GM12878 (cell line): Measurements from ENCODE around the gene TMEM232. TPM values are rescaled to one million over a fixed set of nuclear protein-coding genes. Genes with fewer than 3 reads are reported as not detected.

ENCODE experiments used
- ATAC-seq: fragments of 200-7000 bp; cut with Tn5 transposase; 3 replicates; pipeline ENCODE4 v1.9.1; 2020; ENCODE audit warnings: mild to moderate bottlenecking, moderate library complexity
- BruUV-seq: library from RNA; stranded (reverse); fragments of 400-500 nt; replicated peaks from 2 replicates; lab custom pipeline; 2021; lab: Mats Ljungman, UMichigan
- CTCF ChIA-PET: fragments of 300-600 bp; sonication (Branson Sonifier 250); formaldehyde crosslinking; extraction: SDS; loops from one replicate; lab custom pipeline; 2021; ENCODE audit warnings: inconsistent platforms; lab: Yijun Ruan, JAX
- POLR2A ChIA-PET: fragments of 350-600 bp; formaldehyde crosslinking; extraction: SDS; loops from one replicate; lab custom pipeline; 2021; ENCODE audit warnings: inconsistent platforms; lab: Charles Lee
- RAD21 ChIA-PET: fragments of 300-600 bp; sonication (Branson Sonifier 250); formaldehyde crosslinking; loops from one replicate; lab custom pipeline; 2023; ENCODE audit warnings: antibody characterized with exemption; ENCODE audit not compliant: unreplicated experiment; lab: Charles Lee
- SMC1A ChIA-PET: fragments of 300-600 bp; sonication (Branson Sonifier 250); formaldehyde crosslinking; loops from one replicate; lab custom pipeline; 2023; ENCODE audit not compliant: unreplicated experiment, uncharacterized antibody; lab: Charles Lee
- DNase-seq: peaks from one replicate; pipeline ENCODE4 v3.0.0-alpha.2; 2011; ENCODE audit warnings: low read depth, low spot score
- FAIRE-seq: peaks from 3 replicates; lab custom pipeline; 2011; peaks lifted over from hg19 to GRCh38; lab: Jason Lieb, UNC
- H2AFZ ChIP-seq: 2 replicates; pipeline ENCODE4 v1.6.0; 2011; ENCODE audit warnings: low read depth, low read length, control low read depth; ENCODE audit not compliant: control insufficient read depth
- H3K27ac ChIP-seq: 2 replicates; pipeline ENCODE4 v1.5.1; 2011; ENCODE audit warnings: control low read depth; ENCODE audit not compliant: control insufficient read depth, insufficient read depth
- H3K27me3 ChIP-seq, 2 experiments: replicated peaks in 1 of 2; 2 replicates each; pipeline versions ENCODE4 v1.6.0 to v1.6.1; 2011; ENCODE audit warnings: low read length in 1 of 2; ENCODE audit not compliant: control insufficient read depth in 2 of 2, insufficient read depth in 2 of 2
- H3K36me3 ChIP-seq, 2 experiments: 2 replicates each; pipeline ENCODE4 v1.5.1; 2011; ENCODE audit warnings: low read length in 1 of 2; ENCODE audit not compliant: control insufficient read depth in 2 of 2, insufficient read depth in 2 of 2
- H3K4me1 ChIP-seq: 2 replicates; pipeline ENCODE4 v1.6.1; 2011; ENCODE audit warnings: mild to moderate bottlenecking, low read length, moderate library complexity, mixed read lengths; ENCODE audit not compliant: control insufficient read depth, insufficient read depth
- H3K4me2 ChIP-seq: 2 replicates; pipeline ENCODE4 v1.6.0; 2011; ENCODE audit warnings: control low read depth; ENCODE audit not compliant: control insufficient read depth, insufficient read depth
- H3K4me3 ChIP-seq: fragments of 200-600 bp; sonication (generic); 2 replicates; pipeline ENCODE4 v1.5.1; 2016
- H3K79me2 ChIP-seq: 2 replicates; pipeline ENCODE4 v1.6.0; 2011; ENCODE audit warnings: low read length; ENCODE audit not compliant: control insufficient read depth, insufficient read depth
- H3K9ac ChIP-seq: 2 replicates; pipeline ENCODE4 v1.8.0; 2011; ENCODE audit warnings: low read length, control low read depth, mixed read lengths; ENCODE audit not compliant: control insufficient read depth, insufficient read depth
- H3K9me3 ChIP-seq: replicated peaks from 3 replicates; pipeline ENCODE4 v1.5.1; 2011; ENCODE audit warnings: mild to moderate bottlenecking, low read length; ENCODE audit not compliant: control insufficient read depth, insufficient read depth
- H4K20me1 ChIP-seq: 2 replicates; pipeline ENCODE4 v1.6.0; 2011; ENCODE audit not compliant: control insufficient read depth, insufficient read depth
- ATF3 ChIP-seq: IDR thresholded peaks from 2 replicates; pipeline ENCODE4 v1.6.1; 2011; ENCODE audit warnings: low read depth, mild to moderate bottlenecking, low read length, moderate library complexity, borderline replicate concordance; ENCODE audit errors: extremely low read depth
- CEBPB ChIP-seq, 2 experiments: fragments of 150-350 bp in 1 of 2; IDR thresholded peaks; 2 replicates each; pipeline ENCODE4 v1.6.1; 2012 to 2014; ENCODE audit warnings: low read depth in 2 of 2, low read length in 2 of 2, borderline replicate concordance in 1 of 2, inconsistent platforms in 1 of 2
- GATAD2B ChIP-seq: fragments of 450-650 bp; conservative IDR thresholded peaks from 2 replicates; pipeline ENCODE4 v1.6.1; 2017; ENCODE audit warnings: low read depth, mild to moderate bottlenecking, moderate library complexity
- HDAC6 ChIP-seq: fragments of 200-600 bp; sonication (generic); IDR thresholded peaks from one replicate; pipeline ENCODE4 v1.8.0; 2017; ENCODE audit warnings: antibody characterized with exemption; ENCODE audit not compliant: unreplicated experiment
- MLLT1 ChIP-seq: fragments of 450-650 bp; IDR thresholded peaks from 2 replicates; pipeline ENCODE4 v1.6.1; 2016; ENCODE audit warnings: mild to moderate bottlenecking
- PKNOX1 ChIP-seq: fragments of 450-650 bp; IDR thresholded peaks from 2 replicates; pipeline ENCODE4 v1.6.1; 2016; ENCODE audit warnings: mild to moderate bottlenecking
- RAD51 ChIP-seq: fragments of 450-650 bp; IDR thresholded peaks from 2 replicates; pipeline ENCODE4 v1.6.1; 2016; ENCODE audit warnings: moderate library complexity, mild to moderate bottlenecking, inconsistent platforms
- STAT3 ChIP-seq: IDR thresholded peaks from 2 replicates; pipeline ENCODE4 v1.6.1; 2011; ENCODE audit warnings: low read depth, low read length, improper control_type of control experiment
- USF2 ChIP-seq: IDR thresholded peaks from 2 replicates; pipeline ENCODE4 v1.6.1; 2011; ENCODE audit warnings: low read depth, low read length, improper control_type of control experiment, borderline replicate concordance
- ZBED1 ChIP-seq: IDR thresholded peaks from 2 replicates; pipeline ENCODE4 v1.6.1; 2016; ENCODE audit warnings: borderline replicate concordance
- in situ Hi-C: fragments of 300-500 bp; cut with MboI; formaldehyde crosslinking; loops from 9 replicates; pipeline ENCODE4 v1.14.3; 2018; ENCODE audit warnings: mixed read lengths
- intact Hi-C: fragments of 100-400 bp; cut with micrococcal nuclease; formaldehyde crosslinking; loops from one replicate; pipeline ENCODE4 v1.14.2; 2022; ENCODE audit not compliant: unreplicated experiment
- polyA plus RNA-seq, 11 experiments: library from polyadenylated mRNA; depleted of rRNA in 4 of 11; unstranded in 6 of 11; stranded (reverse) in 5 of 11; fragments of >200 nt; fragmentation: Nextera tagmentation in 4 of 11; fragmentation: Illumina TruSeq in 1 of 11; extraction: Ambion mirVana in 4 of 11; extraction: Trizol in 1 of 11; gene quantifications; 1 replicate in 1 of 11; 2 replicates in 10 of 11; pipeline versions ENCODE4 v1.2.1 to v1.2.3, GENCODE V29; 2011 to 2016; ENCODE audit warnings: inconsistent platforms in 2 of 11, missing spikeins in 2 of 11, low read depth in 1 of 11
- total RNA-seq, 4 experiments: library from RNA; depleted of rRNA in 3 of 4; stranded (reverse); fragments of >200 nt in 3 of 4; fragmentation: Illumina TruSeq in 1 of 4; extraction: Trizol in 1 of 4; gene quantifications; 2 replicates each; pipeline versions ENCODE4 v1.2.1 to v1.2.3, GENCODE V29; 2013 to 2021

The TMEM232 gene
- total and polyA plus RNA-seq, 10 of the 15 experiments (the other 5 are each of a cell fraction or from before 2014, with no cell fraction given) = 0.29 to 1.3 (median 0.91) TPM

GRCh38 chr5:110510146-110510545, 216.3 kb downstream of the TMEM232 start:
- SMC1A ChIA-PET = no interaction called here
- DNase-seq (no peak), ATAC-seq (no peak), FAIRE-seq (no peak)
- CTCF ChIA-PET = no interaction called here
- intact Hi-C loops (no loop called here), in situ Hi-C loops (no loop called here)
- H3K9ac ChIP-seq = no peak overlapping the region
- no peaks in the 10 kb centered on the region for H3K27me3 ChIP-seq
- RAD21 ChIA-PET = no interaction called here
- BruUV-seq = no TSS peak
- H3K4me1 ChIP-seq = no peaks in the 10 kb centered on the region
- H3K79me2 ChIP-seq = no peaks in the 10 kb centered on the region
- no peak overlapping the region for H3K4me2 ChIP-seq
- H4K20me1 ChIP-seq = no peaks in the 10 kb centered on the region
- POLR2A ChIA-PET = no interaction called here
- no peaks in the 10 kb centered on the region for H3K36me3 ChIP-seq
- TF ChIP-seq ZBED1 = no peak
- no peak for TF ChIP-seq GATAD2B
- no peak for TF ChIP-seq RAD51
- TF ChIP-seq PKNOX1 = no peak
- TF ChIP-seq HDAC6 = no peak
- no peak for TF ChIP-seq CEBPB (IDR thresholded peaks at IDR 0.05; ENCODE audit: borderline replicate concordance in 1 of 2, low read depth in 2 of 2, low read length in 2 of 2)
- no peak for TF ChIP-seq STAT3
- no peak for TF ChIP-seq ATF3
- no peak for TF ChIP-seq USF2
- TF ChIP-seq MLLT1 = no peak
- no peak overlapping the region for H3K4me3 ChIP-seq
- no peak overlapping the region for H3K27ac ChIP-seq
- H3K9me3 ChIP-seq = no peaks in the 10 kb centered on the region
- H2AFZ ChIP-seq = no peak overlapping the region
